ENCODE measurements around the gene PYCR2. TPM values are rescaled to one million over a fixed set of nuclear protein-coding genes. Genes with fewer than 3 reads are reported as not detected.
"Not testable (repeated sequence)": the region's sequence is repeated elsewhere in the genome, so short reads cannot be mapped to it uniquely, and the experiment has no call there.

PYCR2 gene
- total and polyA plus RNA-seq, 8 donors, result 52.7 to 68.7 (median 57.1) TPM

- H3K27ac ChIP-seq, result no peak within 1 kb of the TSS
- TF ChIP-seq CTCF (IDR thresholded peaks at IDR 0.05), result no peak
- intact Hi-C loops (cut with DNase I), result no loop called here
Measured at GRCh38 chr1:225888898-225889601, 35.0 kb downstream of the PYCR2 start, which contains the start of gene LEFTY1. Gene LEFTY1, minus strand, starts transcription at chr1:225889146. Its CDS starts 80 bp downstream, at chr1:225889066.

GRCh38 chr1:225888289-225888897, 35.7 kb downstream of the PYCR2 start:
- Histone ChIP-seq H3K36me3 (no peaks in the 10 kb centered on the region), H3K4me3 (no peak overlapping the region), H3K4me1 (peaks cover 0 to 8% of the 10 kb centered on the region in 2 donors), H3K9me3 (no peaks in the 10 kb centered on the region), H3K27me3 (peaks cover 0 to 6% of the 10 kb centered on the region in 2 donors), H3K27ac (no peak overlapping the region)
- ATAC-seq (no peak), DNase-seq (no peak)
- TF ChIP-seq CTCF (IDR thresholded peaks at IDR 0.05), result no peak
- intact Hi-C loops (cut with DNase I), result no loop called here

More at GRCh38 chr1:225888898-225889601, 35.0 kb downstream of the PYCR2 start, which contains the start of gene LEFTY1:
- peak; percentile 19 for ATAC-seq
- H3K27me3 ChIP-seq, result peaks cover 0 to 6% of the 10 kb centered on the region in 2 donors
- no peaks in the 10 kb centered on the region for H3K36me3 ChIP-seq
- DNase-seq, result peak in 2 of 4 donors; percentile 89 to 95
- no peak within 1 kb of the TSS for H3K4me3 ChIP-seq
- peaks cover 0 to 2% of the 10 kb centered on the region in 2 donors for H3K4me1 ChIP-seq
- H3K9me3 ChIP-seq, result no peaks in the 10 kb centered on the region

GRCh38 chr1:225887554-225888288, 36.3 kb downstream of the PYCR2 start:
- DNase-seq; H3K36me3 ChIP-seq; H3K9me3 ChIP-seq; H3K27ac ChIP-seq; intact Hi-C loops (cut with DNase I); H3K4me3 ChIP-seq; H3K27me3 ChIP-seq; ATAC-seq: not testable (repeated sequence)
- peaks cover 0 to 12% of the 10 kb centered on the region in 2 donors for H3K4me1 ChIP-seq

- ATAC-seq, result no peak
- TF ChIP-seq CTCF (IDR thresholded peaks at IDR 0.05), result no peak
Measured at GRCh38 chr1:225887030-225887314, 37.1 kb downstream of the PYCR2 start.

GRCh38 chr1:225886159-225887029, 37.7 kb downstream of the PYCR2 start:
- no peak overlapping the region for H3K27ac ChIP-seq
- no peak for TF ChIP-seq CTCF (IDR thresholded peaks at IDR 0.05)
- peaks cover 0 to 6% of the 10 kb centered on the region in 2 donors for H3K27me3 ChIP-seq
- no peaks in the 10 kb centered on the region for H3K36me3 ChIP-seq
- intact Hi-C loops (cut with DNase I), result no loop called here
- H3K4me1 ChIP-seq, result peaks cover 0 to 13% of the 10 kb centered on the region in 2 donors
- no peak for DNase-seq
- ATAC-seq, result no peak
- H3K4me3 ChIP-seq, result no peak overlapping the region
- no peaks in the 10 kb centered on the region for H3K9me3 ChIP-seq

More at GRCh38 chr1:225887030-225887314, 37.1 kb downstream of the PYCR2 start:
- Histone ChIP-seq H3K27me3 (peaks cover 0 to 6% of the 10 kb centered on the region in 2 donors), H3K9me3 (no peaks in the 10 kb centered on the region), H3K4me1 (peaks cover 0 to 12% of the 10 kb centered on the region in 2 donors), H3K27ac (no peak overlapping the region), H3K36me3 (no peaks in the 10 kb centered on the region), H3K4me3 (no peak overlapping the region)
- DNase-seq, result no peak
- intact Hi-C loops (cut with DNase I), result no loop called here

Data from left lung (tissue), 10 donors.